HG03095 (cell line): ENCODE measurements around the gene STYXL1.
A peak's percentile ranks its signal among the peaks of the same experiment; 100 is the strongest.
"Not testable (repeated sequence)": the region's sequence is repeated elsewhere in the genome, so short reads cannot be mapped to it uniquely, and the experiment has no call there.

Source experiments
- ATAC-seq: cut with Tn5 transposase; IDR thresholded peaks from one replicate; pipeline ENCODE4 v1.9.1; 2021; ENCODE audit warnings: moderate library complexity; ENCODE audit not compliant: unreplicated experiment

The STYXL1 gene, protein sequence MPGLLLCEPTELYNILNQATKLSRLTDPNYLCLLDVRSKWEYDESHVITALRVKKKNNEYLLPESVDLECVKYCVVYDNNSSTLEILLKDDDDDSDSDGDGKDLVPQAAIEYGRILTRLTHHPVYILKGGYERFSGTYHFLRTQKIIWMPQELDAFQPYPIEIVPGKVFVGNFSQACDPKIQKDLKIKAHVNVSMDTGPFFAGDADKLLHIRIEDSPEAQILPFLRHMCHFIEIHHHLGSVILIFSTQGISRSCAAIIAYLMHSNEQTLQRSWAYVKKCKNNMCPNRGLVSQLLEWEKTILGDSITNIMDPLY

GRCh38 chr7:76047811-76048667 lies at the start of gene STYXL1, which contains the start of gene MDH2:
Gene STYXL1, minus strand, starts transcription at chr7:76048000. Its CDS starts 17,477 bp downstream, at chr7:76030523.
Gene MDH2, plus strand, starts transcription at chr7:76048106. Its CDS starts 55 bp downstream, at chr7:76048161.
- ATAC-seq = peak; percentile 93

DNA sequence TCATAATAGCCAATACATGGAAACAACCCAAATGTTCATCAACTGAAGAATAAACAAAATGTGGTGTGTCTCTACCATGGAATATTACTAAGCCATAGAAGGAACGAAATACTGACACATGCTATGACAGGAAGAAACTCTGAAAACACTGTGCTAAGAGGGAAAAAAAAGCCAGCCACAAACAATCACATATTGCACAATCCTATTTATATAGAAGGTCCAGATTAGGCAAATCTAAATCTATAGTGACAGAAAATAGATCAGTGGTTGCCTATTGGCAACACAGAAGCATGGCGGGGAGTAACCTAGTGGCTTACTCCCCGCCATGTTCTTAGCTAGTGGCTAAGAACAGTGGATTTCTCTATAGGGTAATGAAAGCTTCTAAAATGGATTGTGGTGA lies 48.1 kb upstream of the STYXL1 start:
- ATAC-seq = no peak

DNA sequence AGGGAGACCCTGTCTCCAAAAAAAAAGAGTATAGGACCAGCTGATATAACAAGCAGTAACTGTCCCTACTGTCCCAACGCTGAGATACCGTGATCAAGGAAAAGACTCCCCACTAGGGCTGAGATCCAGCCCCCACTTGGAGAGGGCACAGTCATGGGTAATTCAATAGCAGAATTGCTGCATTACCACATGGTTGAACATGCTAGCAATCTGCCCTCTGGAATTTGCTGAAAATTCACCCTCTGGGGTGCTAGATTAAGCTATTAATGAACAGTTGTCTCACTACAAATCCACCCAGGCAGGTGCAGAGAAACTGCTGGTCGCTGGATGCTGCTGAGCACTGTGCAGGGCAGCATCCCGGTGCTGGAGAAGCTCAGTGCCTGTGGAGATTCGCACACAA lies 46.5 kb upstream of the STYXL1 start:
- not testable (repeated sequence) for ATAC-seq

GRCh38 chr7:76093531-76093930 lies 45.7 kb upstream of the STYXL1 start:
- ATAC-seq = not testable (repeated sequence)

DNA sequence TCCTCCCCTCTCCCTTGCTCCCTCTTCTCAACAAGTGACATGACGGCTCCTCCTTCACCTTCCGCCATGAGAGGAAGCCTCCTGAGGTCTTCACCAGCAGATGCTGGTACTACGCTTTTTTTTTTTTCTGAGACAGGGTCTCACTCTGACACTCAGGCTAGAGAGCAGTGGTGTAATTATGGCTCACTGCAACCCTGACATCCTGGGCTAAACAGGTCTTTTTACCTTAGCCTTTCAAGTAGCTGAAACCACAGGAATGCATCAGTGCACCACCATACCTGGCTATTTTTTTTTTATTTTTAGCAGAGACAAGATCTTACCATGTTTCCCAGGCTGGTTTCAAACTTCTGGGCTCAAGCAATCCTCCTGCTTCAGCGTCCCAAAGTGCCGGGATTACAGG lies 43.7 kb upstream of the STYXL1 start:
- no peak for ATAC-seq

GRCh38 chr7:76089865-76090475 lies 42.2 kb upstream of the STYXL1 start:
- no peak for ATAC-seq

GRCh38 chr7:76087362-76087791 lies 39.6 kb upstream of the STYXL1 start:
- ATAC-seq = not testable (repeated sequence)

DNA sequence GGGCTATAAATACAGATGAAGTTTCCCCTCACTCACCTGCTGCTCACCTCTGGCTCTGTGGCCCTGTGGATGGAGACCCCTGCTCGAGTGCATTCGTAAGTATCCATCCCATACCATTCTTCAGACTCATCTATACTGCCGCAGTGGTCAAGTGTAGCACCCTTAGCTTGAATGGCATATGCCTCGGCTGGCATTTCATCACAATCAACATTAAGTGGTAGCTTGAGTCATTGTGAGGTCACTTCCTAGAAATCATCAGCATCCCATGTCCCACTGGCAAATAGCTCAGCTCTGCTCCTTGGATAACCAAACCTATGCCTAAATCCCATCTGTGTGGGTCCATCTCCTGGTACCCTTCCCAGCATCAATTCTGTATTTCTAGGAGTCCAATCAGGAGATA lies 38.3 kb upstream of the STYXL1 start:
- no peak for ATAC-seq

DNA sequence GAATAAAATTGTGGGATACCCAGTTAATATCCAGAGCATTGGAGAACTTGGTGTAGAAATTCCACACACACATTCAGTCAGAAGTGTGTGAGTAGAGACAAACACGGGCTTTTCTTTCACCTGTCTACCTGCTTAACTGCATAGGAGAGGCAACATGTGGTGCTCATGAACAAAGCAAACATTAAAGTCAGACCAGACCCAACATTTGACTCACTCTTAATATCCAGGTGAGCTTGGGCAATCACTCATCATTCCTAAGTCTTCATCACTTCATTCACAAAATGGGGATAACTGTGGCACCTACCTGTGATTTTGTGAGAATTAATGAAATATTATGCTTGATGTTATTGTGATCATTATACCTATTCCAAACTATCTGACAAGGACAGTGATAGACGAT lies 36.3 kb upstream of the STYXL1 start:
- ATAC-seq = not testable (repeated sequence)

DNA sequence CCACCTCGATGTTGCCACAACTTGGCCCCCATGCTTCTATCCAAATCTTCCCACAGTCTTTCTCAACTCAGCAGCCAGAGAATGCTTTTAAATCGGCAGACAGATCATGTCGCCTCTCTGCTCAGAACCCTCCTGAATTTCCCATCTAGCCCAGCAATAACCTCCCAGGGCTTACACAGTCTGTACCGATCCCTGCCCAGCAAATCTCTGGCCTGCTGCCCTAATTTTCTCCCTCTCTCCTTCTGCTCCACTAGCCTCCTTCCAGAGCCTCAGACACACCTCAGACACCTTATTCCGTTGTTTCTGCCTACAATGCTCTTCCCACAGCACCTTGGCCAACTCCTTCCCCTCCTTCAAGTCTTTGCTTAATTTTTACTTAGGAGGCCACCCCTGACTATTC lies 32.4 kb upstream of the STYXL1 start:
- ATAC-seq = no peak

DNA sequence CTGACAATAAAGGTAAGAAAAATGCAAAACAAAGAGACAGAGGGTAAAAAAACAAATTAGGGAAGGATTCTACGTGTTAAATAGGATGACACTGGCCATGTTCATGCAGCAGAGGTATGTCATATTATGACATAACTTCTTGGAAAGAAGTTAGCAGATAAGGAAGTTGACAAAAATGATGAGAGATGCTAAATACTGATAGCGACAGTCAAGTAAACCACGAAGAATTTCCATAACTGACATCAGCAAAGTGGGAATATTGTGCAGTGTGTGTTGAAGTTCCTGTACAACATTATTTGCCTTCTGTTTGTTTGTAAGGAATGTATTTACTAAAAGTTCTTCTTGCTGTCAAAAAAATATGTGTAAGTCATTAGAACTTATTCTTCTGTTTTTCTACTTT lies 29.6 kb upstream of the STYXL1 start:
- no peak for ATAC-seq

DNA sequence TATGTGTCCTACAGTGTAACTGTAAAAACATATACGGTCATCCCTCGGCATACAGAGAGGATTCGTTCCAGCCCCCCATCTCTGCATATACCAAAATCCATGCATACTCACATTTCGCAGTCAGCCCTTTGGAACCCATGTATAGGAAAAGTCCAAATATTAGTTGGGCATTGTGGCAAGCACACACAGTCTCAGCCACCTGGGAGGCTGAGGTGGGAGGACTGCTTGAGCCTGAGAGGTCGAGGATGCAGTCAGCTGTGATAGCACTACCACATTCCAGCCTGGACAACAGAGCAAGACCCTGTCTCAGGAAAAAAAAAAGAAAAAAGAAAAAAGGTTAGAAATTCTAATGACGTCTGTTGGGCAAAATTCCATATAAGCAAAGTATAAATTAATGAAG lies 29.2 kb upstream of the STYXL1 start:
- no peak for ATAC-seq

DNA sequence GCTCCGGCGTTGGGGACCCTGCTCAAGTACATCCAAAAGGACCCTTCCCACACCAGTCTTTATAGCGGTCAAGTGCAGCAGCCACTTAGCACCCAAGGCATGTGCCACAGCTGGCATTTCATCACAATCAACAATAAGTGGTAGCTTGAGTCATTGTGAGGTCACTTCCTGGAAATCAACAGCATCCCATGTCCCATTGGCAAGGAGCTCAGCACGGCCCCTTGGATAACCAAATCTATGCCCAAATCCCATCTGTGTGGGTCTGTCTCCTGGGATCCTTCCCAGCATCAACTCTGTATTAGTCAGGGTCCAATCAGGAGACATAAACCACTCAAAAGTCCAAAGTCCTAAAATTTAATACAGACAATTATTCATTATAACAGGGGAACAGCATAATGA lies 27.2 kb upstream of the STYXL1 start:
- no peak for ATAC-seq

GRCh38 chr7:76074306-76074971 lies 26.6 kb upstream of the STYXL1 start:
- no peak for ATAC-seq

- no peak for ATAC-seq
Measured at GRCh38 chr7:76073335-76073990, 25.7 kb upstream of the STYXL1 start.

DNA sequence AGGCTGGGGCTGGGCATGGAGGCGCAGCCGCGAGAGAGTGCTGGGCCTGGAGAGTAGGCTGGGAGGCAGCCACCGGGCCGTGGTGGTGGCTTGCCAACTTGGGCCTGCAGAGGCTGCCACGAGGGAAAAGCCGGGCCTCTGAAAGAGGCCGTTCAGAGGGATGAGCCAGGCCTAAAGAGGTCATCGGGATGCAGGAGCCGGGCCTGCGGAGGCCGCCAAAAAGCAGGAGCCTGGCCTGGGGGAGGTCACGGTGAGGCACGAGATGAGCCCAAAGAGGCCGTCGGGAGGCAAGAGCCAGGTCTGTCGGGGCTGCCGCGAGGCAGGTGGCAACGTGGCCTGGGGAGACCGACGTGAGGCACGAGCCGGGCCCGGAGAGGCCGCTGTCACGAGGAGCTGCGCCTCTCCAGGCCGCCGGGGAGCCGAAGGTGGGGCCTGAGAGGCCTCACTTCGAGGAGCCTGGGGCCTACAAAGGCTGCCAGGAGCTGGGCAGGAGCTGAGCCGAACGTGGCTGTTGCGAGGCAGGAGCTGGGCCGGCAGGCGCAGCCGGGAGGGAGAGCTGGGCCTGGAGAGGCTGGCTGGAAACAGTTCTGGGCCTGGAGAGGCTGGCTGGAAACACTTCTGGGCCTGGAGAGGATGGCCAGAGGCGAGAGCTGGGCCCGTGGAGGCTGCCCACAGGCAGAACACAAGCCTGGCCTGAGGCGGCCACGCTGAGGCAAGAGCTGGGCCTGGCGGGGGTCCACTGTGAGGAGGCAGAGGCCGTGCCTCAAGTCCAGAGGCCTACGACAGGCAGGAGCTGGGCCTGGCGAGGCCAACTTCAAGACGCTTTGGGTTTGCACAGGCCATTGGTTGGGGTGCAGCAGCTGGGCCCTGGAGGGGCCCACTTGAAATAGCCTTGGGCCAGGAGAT lies 24.7 kb upstream of the STYXL1 start:
- ATAC-seq = no peak

GRCh38 chr7:76071316-76072242 lies 23.8 kb upstream of the STYXL1 start:
- no peak for ATAC-seq

GRCh38 chr7:76069238-76069638 lies 21.4 kb upstream of the STYXL1 start:
- no peak for ATAC-seq
